ENCODE results near the gene GLI2.

Gene GLI2

GRCh38 chr2:120733238-120733932 is 2.3 kb upstream of the GLI2 start:
- H3K27ac ChIP-seq, result no peak overlapping the region
- no peak overlapping the region for H3K4me3 ChIP-seq (ENCODE audit: low read depth in 1 of 2, low read length in 1 of 2)
- H3K27me3 ChIP-seq, result peaks cover 93% of the 10 kb centered on the region
- H3K4me1 ChIP-seq (ENCODE audit: control insufficient read depth in 1 of 2, insufficient read depth in 1 of 2, low read depth in 1 of 2, low read length in 1 of 2), result no peaks in the 10 kb centered on the region
- no peaks in the 10 kb centered on the region for H3K9me3 ChIP-seq
- no peaks in the 10 kb centered on the region for H3K36me3 ChIP-seq
- TF ChIP-seq, protein P1, sequence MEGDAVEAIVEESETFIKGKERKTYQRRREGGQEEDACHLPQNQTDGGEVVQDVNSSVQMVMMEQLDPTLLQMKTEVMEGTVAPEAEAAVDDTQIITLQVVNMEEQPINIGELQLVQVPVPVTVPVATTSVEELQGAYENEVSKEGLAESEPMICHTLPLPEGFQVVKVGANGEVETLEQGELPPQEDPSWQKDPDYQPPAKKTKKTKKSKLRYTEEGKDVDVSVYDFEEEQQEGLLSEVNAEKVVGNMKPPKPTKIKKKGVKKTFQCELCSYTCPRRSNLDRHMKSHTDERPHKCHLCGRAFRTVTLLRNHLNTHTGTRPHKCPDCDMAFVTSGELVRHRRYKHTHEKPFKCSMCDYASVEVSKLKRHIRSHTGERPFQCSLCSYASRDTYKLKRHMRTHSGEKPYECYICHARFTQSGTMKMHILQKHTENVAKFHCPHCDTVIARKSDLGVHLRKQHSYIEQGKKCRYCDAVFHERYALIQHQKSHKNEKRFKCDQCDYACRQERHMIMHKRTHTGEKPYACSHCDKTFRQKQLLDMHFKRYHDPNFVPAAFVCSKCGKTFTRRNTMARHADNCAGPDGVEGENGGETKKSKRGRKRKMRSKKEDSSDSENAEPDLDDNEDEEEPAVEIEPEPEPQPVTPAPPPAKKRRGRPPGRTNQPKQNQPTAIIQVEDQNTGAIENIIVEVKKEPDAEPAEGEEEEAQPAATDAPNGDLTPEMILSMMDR (IDR thresholded peaks at IDR 0.05), result no peak

DNA sequence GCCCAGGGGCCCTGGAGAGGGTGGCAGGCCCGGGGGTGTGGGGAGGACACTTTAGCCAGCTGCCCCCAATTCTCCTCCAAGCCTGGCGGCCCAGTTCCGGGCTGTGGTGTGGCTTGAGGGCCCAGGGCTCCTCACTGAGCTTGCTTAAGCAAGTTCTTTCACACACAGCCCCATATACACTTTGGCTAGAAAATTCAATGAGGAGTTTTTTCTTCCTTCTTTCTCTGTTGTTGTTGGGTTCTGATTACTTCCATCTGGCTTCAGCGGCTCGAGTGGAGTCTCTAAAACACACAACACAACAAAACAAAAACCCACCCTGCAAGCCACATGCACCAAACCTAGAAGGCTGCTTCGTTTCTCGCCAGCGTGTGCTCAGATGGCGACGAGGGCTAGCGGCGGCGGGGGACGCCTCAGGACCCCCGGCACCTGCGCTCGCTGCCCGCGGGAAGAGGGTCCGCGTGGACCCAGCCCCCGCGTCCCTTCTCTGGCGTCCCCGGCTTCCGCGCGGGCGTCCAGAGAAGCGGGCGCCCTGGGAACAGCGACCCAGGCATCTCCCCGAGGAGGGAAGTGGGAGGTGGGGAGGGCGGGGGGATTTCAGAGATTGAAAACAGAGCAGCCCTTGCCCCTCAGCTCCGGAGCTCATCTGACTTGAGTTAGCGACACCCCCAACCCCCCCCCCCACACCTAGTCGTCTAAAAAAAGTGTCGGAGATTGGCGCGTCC is 577 bp upstream of the GLI2 start:
- H3K4me3 ChIP-seq (ENCODE audit: low read depth in 1 of 2, low read length in 1 of 2), result no peak overlapping the region
- no peaks in the 10 kb centered on the region for H3K4me1 ChIP-seq (ENCODE audit: control insufficient read depth in 1 of 2, insufficient read depth in 1 of 2, low read depth in 1 of 2, low read length in 1 of 2)
- H3K36me3 ChIP-seq, result no peaks in the 10 kb centered on the region
- H3K9me3 ChIP-seq, result no peaks in the 10 kb centered on the region
- TF ChIP-seq, protein P1 (IDR thresholded peaks at IDR 0.05), result no peak
- peaks cover 98% of the 10 kb centered on the region for H3K27me3 ChIP-seq
- no peak overlapping the region for H3K27ac ChIP-seq

- Histone ChIP-seq H3K27me3 (peaks cover 100% of the 10 kb centered on the region), H3K27ac (no peak overlapping the region), H3K4me1 (ENCODE audit: control insufficient read depth in 1 of 2, insufficient read depth in 1 of 2, low read depth in 1 of 2, low read length in 1 of 2) (no peaks in the 10 kb centered on the region), H3K4me3 (ENCODE audit: low read depth in 1 of 2, low read length in 1 of 2) (no peak overlapping the region), H3K36me3 (no peaks in the 10 kb centered on the region), H3K9me3 (no peaks in the 10 kb centered on the region)
- TF ChIP-seq, protein P1 (IDR thresholded peaks at IDR 0.05), result no peak
These were observed 545 bp downstream of the GLI2 start for GRCh38 chr2:120736202-120736623.

- Histone ChIP-seq H3K27ac (no peak overlapping the region), H3K4me3 (ENCODE audit: low read depth in 1 of 2, low read length in 1 of 2) (no peak overlapping the region)
These were observed 1.1 kb downstream of the GLI2 start for GRCh38 chr2:120736624-120737339.

More at GRCh38 chr2:120736624-120737339, 1.1 kb downstream of the GLI2 start:
- Histone ChIP-seq H3K4me1 (ENCODE audit: control insufficient read depth in 1 of 2, insufficient read depth in 1 of 2, low read depth in 1 of 2, low read length in 1 of 2) (no peaks in the 10 kb centered on the region), H3K36me3 (no peaks in the 10 kb centered on the region), H3K9me3 (no peaks in the 10 kb centered on the region), H3K27me3 (peaks cover 100% of the 10 kb centered on the region)
- TF ChIP-seq, protein P1 (IDR thresholded peaks at IDR 0.05), result no peak
